Left colon (tissue), 2 donors: ENCODE results near the gene STAB2. TPM values are rescaled to one million over a fixed set of nuclear protein-coding genes. Genes with fewer than 3 reads are reported as not detected.
A peak's percentile ranks its signal among the peaks of the same experiment; 100 is the strongest.
"Not testable (repeated sequence)": the region's sequence is repeated elsewhere in the genome, so short reads cannot be mapped to it uniquely, and the experiment has no call there.

Experiments used
- ATAC-seq: fragments of 200-7000 bp; cut with Tn5 transposase; one replicate; pipeline ENCODE4 v1.9.1; 2020; ENCODE audit warnings: mild to moderate bottlenecking, moderate library complexity
- DNase-seq, 2 donors: peaks; one replicate each; pipeline ENCODE4 v3.0.0-alpha.2; 2020
- intact Hi-C, 2 donors: fragments of 100-400 bp; cut with DNase I in 1 of 2; cut with micrococcal nuclease in 1 of 2; formaldehyde crosslinking; loops; one replicate each; pipeline versions ENCODE4 v1.11.2 to v1.14.0; 2022; cut with DNase I, micrococcal nuclease
- total RNA-seq, 2 donors: library from RNA; stranded (reverse); fragmentation: NEBNext Ultra II Directional; extraction: Animal tissue kit (Norgen Biotek cat#: 25700); gene quantifications; one replicate each; pipeline ENCODE4 v1.2.1, GENCODE V29; 2021
- donor health status: DM: no; HTN: no; CAD: no.
- donor health status: DM: yes; HTN: yes; CAD: no.

The STAB2 gene
- total RNA-seq, 2 donors from 2014 or later: 0.92 to 2.0 TPM

GRCh38 chr12:103640410-103640809 is 53.3 kb downstream of the STAB2 start:
- intact Hi-C loops: no loop called here
- no peak for DNase-seq
- no peak for ATAC-seq

GRCh38 chr12:103640831-103641230 is 53.8 kb downstream of the STAB2 start:
- intact Hi-C loops: no loop called here
- no peak for DNase-seq

GRCh38 chr12:103642240-103642864 is 55.3 kb downstream of the STAB2 start:
- ATAC-seq (no peak), DNase-seq (no peak)
- intact Hi-C loops: no loop called here

More at GRCh38 chr12:103640831-103641230, 53.8 kb downstream of the STAB2 start:
- no peak for ATAC-seq

GRCh38 chr12:103645202-103645601 is 58.1 kb downstream of the STAB2 start:
- DNase-seq (no peak), ATAC-seq (peak; percentile 37)
- intact Hi-C loops: no loop called here

- ATAC-seq: peak; percentile 46
- intact Hi-C loops: no loop called here
- DNase-seq: no peak
Measured at GRCh38 chr12:103647267-103647666, 60.2 kb downstream of the STAB2 start.

GRCh38 chr12:103652808-103653207 is 65.7 kb downstream of the STAB2 start:
- intact Hi-C loops: no loop called here
- peak; percentile 88 for ATAC-seq
- DNase-seq: peak in 1 of 2 donors; percentile 46

- DNase-seq, intact Hi-C loops, ATAC-seq: not testable (repeated sequence)
Measured at GRCh38 chr12:103653568-103654173, 66.6 kb downstream of the STAB2 start.

GRCh38 chr12:103654816-103655215 is 67.7 kb downstream of the STAB2 start:
- no peak for DNase-seq
- intact Hi-C loops: no loop called here
- peak; percentile 81 for ATAC-seq

GRCh38 chr12:103656291-103656690 is 69.2 kb downstream of the STAB2 start:
- no peak for DNase-seq
- ATAC-seq: no peak
- intact Hi-C loops: no loop called here

GRCh38 chr12:103657331-103657730 is 70.3 kb downstream of the STAB2 start:
- DNase-seq: no peak
- intact Hi-C loops: no loop called here

GRCh38 chr12:103664626-103665025 is 77.6 kb downstream of the STAB2 start:
- intact Hi-C loops: no loop called here

More at GRCh38 chr12:103657331-103657730, 70.3 kb downstream of the STAB2 start:
- no peak for ATAC-seq

GRCh38 chr12:103665971-103666370 is 78.9 kb downstream of the STAB2 start:
- DNase-seq (no peak), ATAC-seq (no peak)
- intact Hi-C loops: no loop called here

More at GRCh38 chr12:103664626-103665025, 77.6 kb downstream of the STAB2 start:
- DNase-seq: no peak
- ATAC-seq: no peak

- intact Hi-C loops: no loop called here
- ATAC-seq (no peak), DNase-seq (no peak)
Measured at GRCh38 chr12:103667125-103667524, 80.1 kb downstream of the STAB2 start.

GRCh38 chr12:103668520-103668919 is 81.4 kb downstream of the STAB2 start:
- ATAC-seq (no peak), DNase-seq (no peak)
- intact Hi-C loops: no loop called here

- intact Hi-C loops: no loop called here
- no peak for DNase-seq
- no peak for ATAC-seq
Measured at GRCh38 chr12:103671367-103671766, 84.3 kb downstream of the STAB2 start.

GRCh38 chr12:103672401-103673119 is 85.5 kb downstream of the STAB2 start:
- no peak for DNase-seq
- intact Hi-C loops: no loop called here
- ATAC-seq: peak; percentile 65

- ATAC-seq (no peak), DNase-seq (no peak)
- intact Hi-C loops: no loop called here
Measured at GRCh38 chr12:103673487-103673886, 86.4 kb downstream of the STAB2 start.

- peak in 1 of 2 donors; percentile 20 for DNase-seq
- ATAC-seq: peak; percentile 59
- intact Hi-C loops: no loop called here
Measured at GRCh38 chr12:103673891-103674375, 86.9 kb downstream of the STAB2 start.

GRCh38 chr12:103676893-103677292 is 89.8 kb downstream of the STAB2 start:
- peak; percentile 45 to 55 for DNase-seq
- peak; percentile 69 for ATAC-seq
- intact Hi-C loops: no loop called here

- ATAC-seq (peak; percentile 68), DNase-seq (peak; percentile 69 to 72)
Measured at GRCh38 chr12:103677341-103677740, 90.3 kb downstream of the STAB2 start.

More at GRCh38 chr12:103677341-103677740, 90.3 kb downstream of the STAB2 start:
- intact Hi-C loops: no loop called here
